Activated CD4-positive, alpha-beta memory T cell treated with anti-CD3 and anti-CD28 coated beads for 36 hours (primary cell): Measurements from ENCODE around the gene MAD1L1. TPM values are rescaled to one million over a fixed set of nuclear protein-coding genes. Genes with fewer than 3 reads are reported as not detected.
A peak's percentile ranks its signal among the peaks of the same experiment; 100 is the strongest.

ENCODE experiments used
- CTCF ChIA-PET: fragments of 350-600 bp; sonication (Branson Sonifier 250); formaldehyde crosslinking; loops from one replicate; lab custom pipeline; 2021; ENCODE audit warnings: antibody characterized with exemption, inconsistent platforms; lab: Charles Lee
- POLR2A ChIA-PET: fragments of 350-600 bp; sonication (Branson Sonifier 250); formaldehyde crosslinking; loops from one replicate; lab custom pipeline; 2021; ENCODE audit warnings: antibody characterized with exemption; lab: Charles Lee
- DNase-seq: peaks from one replicate; pipeline ENCODE4 v3.0.0-alpha.2; 2020
- H3K27ac Mint-ChIP-seq: one replicate; pipeline ENCODE4 v1.8.0; 2021; ENCODE audit warnings: mixed read lengths
- H3K27me3 Mint-ChIP-seq: one replicate; pipeline ENCODE4 v1.8.0; 2021; ENCODE audit warnings: mixed read lengths
- H3K36me3 Mint-ChIP-seq: one replicate; pipeline ENCODE4 v1.8.0; 2021; ENCODE audit warnings: mixed read lengths
- H3K4me1 Mint-ChIP-seq: one replicate; pipeline ENCODE4 v1.8.0; 2021; ENCODE audit warnings: low read depth, mixed read lengths
- H3K4me3 Mint-ChIP-seq: one replicate; pipeline ENCODE4 v1.8.0; 2021; ENCODE audit warnings: mild to moderate bottlenecking, mixed read lengths
- H3K9me3 Mint-ChIP-seq: one replicate; pipeline ENCODE4 v1.8.0; 2021; ENCODE audit warnings: mixed read lengths
- intact Hi-C: fragments of 100-400 bp; cut with micrococcal nuclease; formaldehyde crosslinking; loops from one replicate; pipeline ENCODE4 v1.15.1; 2023
- total RNA-seq, 2 experiments: library from RNA; stranded (reverse); gene quantifications; one replicate each; pipeline ENCODE4 v1.2.3, GENCODE V29; 2021

MAD1L1 gene
- total RNA-seq, 2 experiments from 2014 or later = 44.4 to 47.8 TPM

DNA sequence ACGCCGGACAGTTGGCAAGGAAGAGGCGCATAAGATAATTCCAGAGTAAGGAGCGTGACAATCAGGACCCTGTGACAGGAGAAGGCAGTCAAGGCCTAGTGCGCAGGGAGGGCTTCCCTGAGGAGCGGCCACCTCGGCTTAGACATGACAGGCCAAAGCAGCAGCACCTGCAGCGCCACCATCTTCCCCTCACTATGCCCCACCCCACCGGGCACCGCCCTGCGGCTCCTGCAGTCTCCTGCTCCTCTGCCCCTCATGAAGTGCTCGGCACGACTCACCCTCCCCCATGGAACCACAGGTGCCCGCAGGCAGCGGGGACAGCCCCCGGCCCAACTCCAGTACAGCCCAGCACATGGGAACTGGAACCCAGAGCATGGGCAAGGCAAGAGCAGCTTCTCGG is 11.8 kb downstream of the MAD1L1 start:
- Mint-ChIP-seq H3K4me3 (no peak overlapping the region), H3K4me1 (no peaks in the 10 kb centered on the region), H3K36me3 (peaks cover 32% of the 10 kb centered on the region), H3K27ac (no peak overlapping the region), H3K27me3 (no peaks in the 10 kb centered on the region), H3K9me3 (no peaks in the 10 kb centered on the region)
- intact Hi-C loops = no loop called here
- DNase-seq = no peak
- POLR2A ChIA-PET = no interaction called here
- CTCF ChIA-PET = no interaction called here

DNA sequence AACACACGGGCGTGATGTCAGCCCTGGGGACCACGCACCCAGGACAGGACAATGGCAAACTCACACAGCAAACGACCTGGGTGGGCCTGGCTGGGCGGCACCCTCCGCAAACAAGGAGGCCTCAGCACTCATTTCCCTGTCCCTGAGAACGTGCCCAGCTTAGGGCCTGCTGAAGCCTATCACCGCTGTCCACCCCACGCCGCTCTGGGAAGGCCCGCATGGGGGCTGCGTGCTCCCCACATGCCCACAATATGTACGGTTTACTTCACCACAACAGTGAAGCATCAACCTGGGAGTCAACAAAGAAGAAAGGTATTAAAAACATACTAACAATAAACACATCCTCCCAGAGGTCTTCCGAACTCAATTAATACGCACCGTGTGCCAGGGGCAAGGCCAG is 12.2 kb downstream of the MAD1L1 start:
- Mint-ChIP-seq H3K4me3 (no peak overlapping the region), H3K27ac (no peak overlapping the region), H3K27me3 (no peaks in the 10 kb centered on the region), H3K36me3 (peaks cover 34% of the 10 kb centered on the region), H3K9me3 (no peaks in the 10 kb centered on the region), H3K4me1 (no peaks in the 10 kb centered on the region)
- ChIA-PET POLR2A (no interaction called here), CTCF (no interaction called here)
- DNase-seq = no peak
- intact Hi-C loops = no loop called here

DNA sequence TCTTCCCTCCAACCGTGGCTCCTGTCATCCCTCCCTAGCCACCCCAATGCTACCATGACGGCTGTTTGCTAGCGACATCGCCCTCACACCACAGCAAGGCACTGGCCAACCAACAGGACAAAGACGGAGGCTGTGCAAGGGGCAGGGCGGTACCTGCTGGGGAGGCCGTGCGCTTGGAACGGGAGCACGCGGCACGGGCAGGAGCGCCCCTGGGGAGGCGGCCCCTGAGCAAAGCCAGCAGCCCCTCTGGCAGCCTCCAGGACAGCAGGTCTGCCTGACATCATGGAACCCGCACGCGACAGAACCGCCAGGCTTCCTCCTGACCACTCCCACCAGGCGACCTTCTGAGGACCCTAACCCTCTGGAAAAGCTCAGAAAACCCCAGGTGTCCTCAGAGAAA is 12.7 kb downstream of the MAD1L1 start:
- H3K9me3 Mint-ChIP-seq = no peaks in the 10 kb centered on the region
- intact Hi-C loops = no loop called here
- no peak overlapping the region for H3K27ac Mint-ChIP-seq
- POLR2A ChIA-PET = no interaction called here
- no peaks in the 10 kb centered on the region for H3K4me1 Mint-ChIP-seq
- H3K4me3 Mint-ChIP-seq = no peak overlapping the region
- H3K27me3 Mint-ChIP-seq = no peaks in the 10 kb centered on the region
- CTCF ChIA-PET = no interaction called here
- H3K36me3 Mint-ChIP-seq = peaks cover 34% of the 10 kb centered on the region
- no peak for DNase-seq

DNA sequence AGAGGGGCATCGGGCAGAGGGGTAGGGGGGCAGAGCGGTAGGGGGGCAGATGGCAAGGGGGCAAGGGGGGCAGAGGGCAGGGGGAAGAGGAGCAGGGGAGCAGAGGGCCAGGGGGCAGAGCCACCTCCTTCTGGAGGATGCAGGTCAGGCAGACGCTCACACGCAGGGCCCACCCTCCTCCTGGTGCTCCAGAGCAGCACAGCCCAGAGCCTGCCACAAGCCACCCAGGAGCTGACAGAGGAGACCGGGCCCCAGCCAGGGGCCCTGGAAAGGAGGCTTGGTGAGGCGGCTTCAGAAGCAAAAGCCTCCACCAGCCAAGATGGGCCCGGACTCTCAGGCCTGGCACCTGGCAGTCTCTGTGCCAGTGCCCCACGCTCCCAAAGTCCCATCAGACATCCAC is 13.1 kb downstream of the MAD1L1 start:
- H3K4me3 Mint-ChIP-seq = no peak overlapping the region
- no peaks in the 10 kb centered on the region for H3K27me3 Mint-ChIP-seq
- DNase-seq = no peak
- H3K4me1 Mint-ChIP-seq = peaks cover 3% of the 10 kb centered on the region
- ChIA-PET POLR2A (no interaction called here), CTCF (no interaction called here)
- intact Hi-C loops = no loop called here
- peaks cover 36% of the 10 kb centered on the region for H3K36me3 Mint-ChIP-seq
- H3K9me3 Mint-ChIP-seq = no peaks in the 10 kb centered on the region
- H3K27ac Mint-ChIP-seq = no peak overlapping the region

DNA sequence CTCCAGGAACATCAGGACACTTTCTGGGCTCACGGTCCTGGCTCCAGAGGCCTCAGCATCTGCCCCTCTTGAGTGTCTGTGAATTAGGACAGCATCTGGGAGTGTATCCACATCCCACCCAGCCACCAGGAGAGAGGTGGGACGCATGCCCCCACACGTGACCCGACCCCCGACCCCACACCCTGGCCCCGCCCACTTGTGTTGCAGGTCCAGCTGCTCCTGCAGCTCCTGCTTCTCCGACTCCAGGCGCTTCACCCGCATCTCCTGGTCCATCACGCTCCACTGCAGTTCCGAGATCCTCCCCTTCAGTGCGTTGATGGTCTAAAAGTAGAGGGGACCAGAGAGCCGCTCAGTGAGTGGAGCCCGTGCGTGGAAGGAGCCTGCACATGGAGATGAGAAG is 13.6 kb downstream of the MAD1L1 start:
- peaks cover 35% of the 10 kb centered on the region for H3K36me3 Mint-ChIP-seq
- H3K4me3 Mint-ChIP-seq = no peak overlapping the region
- no peak for DNase-seq
- intact Hi-C loops = no loop called here
- peaks cover 4% of the 10 kb centered on the region for H3K4me1 Mint-ChIP-seq
- H3K27ac Mint-ChIP-seq = no peak overlapping the region
- H3K9me3 Mint-ChIP-seq = no peaks in the 10 kb centered on the region
- no peaks in the 10 kb centered on the region for H3K27me3 Mint-ChIP-seq
- ChIA-PET POLR2A (no interaction called here), CTCF (no interaction called here)

DNA sequence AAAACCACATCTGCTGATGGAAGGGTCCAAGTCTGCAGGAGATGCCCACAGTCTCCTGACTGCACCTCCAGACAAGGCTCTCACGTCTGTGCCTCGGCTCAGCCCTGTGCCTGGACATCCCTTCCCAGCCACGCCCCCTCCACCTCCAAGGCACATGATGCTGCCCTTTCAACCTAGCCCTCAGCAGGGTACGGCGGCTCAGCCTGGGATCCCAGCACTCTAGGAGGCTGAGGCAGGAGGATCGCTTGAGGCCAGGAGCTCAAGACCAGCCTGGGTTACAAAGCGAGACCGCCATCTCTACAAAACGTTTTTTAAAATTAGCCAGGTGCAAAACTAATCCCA is 14.3 kb downstream of the MAD1L1 start:
- H3K27ac Mint-ChIP-seq = no peak overlapping the region
- H3K4me1 Mint-ChIP-seq = peaks cover 4% of the 10 kb centered on the region
- intact Hi-C loops = no loop called here
- H3K9me3 Mint-ChIP-seq = no peaks in the 10 kb centered on the region
- ChIA-PET POLR2A (no interaction called here), CTCF (no interaction called here)
- H3K4me3 Mint-ChIP-seq = no peak overlapping the region
- peaks cover 37% of the 10 kb centered on the region for H3K36me3 Mint-ChIP-seq
- H3K27me3 Mint-ChIP-seq = no peaks in the 10 kb centered on the region
- DNase-seq = no peak

DNA sequence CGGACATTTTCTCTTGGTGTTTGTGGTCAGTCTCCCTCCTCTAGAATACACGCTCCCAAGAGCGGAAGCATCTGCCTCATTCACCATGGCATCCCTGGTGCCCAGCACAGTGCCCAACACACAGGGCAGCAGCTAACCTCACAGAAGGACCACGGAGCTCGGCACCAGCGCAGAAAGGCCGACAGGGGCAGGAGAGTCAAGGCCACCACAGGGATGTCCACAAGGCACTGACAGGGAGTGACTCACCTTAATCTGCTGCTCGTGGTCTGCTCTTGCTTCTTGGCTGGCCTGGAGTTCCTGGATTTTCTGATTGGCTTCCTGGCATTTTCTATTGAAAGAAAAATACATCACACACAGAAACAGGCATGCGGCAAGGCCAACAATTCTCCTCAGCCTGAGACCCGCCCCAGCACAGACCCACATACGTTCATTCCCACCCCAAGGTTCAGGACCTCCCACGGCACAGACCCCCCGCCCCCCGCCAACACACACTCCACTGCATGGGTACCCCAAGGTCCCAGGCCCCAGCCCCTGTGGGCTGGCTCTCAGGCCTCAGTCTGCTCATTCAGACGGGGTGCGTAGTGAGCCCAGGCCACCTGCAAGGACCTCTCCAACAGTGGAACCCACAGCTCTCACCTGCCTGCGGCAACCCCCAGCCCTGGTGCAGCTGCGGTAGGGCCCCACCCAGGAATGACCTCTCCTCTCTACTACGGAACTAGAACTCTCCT is 14.9 kb downstream of the MAD1L1 start:
- no peaks in the 10 kb centered on the region for H3K9me3 Mint-ChIP-seq
- ChIA-PET POLR2A (no interaction called here), CTCF (no interaction called here)
- peaks cover 37% of the 10 kb centered on the region for H3K36me3 Mint-ChIP-seq
- DNase-seq = no peak
- no peak overlapping the region for H3K27ac Mint-ChIP-seq
- peaks cover 4% of the 10 kb centered on the region for H3K4me1 Mint-ChIP-seq
- intact Hi-C loops = no loop called here
- no peak overlapping the region for H3K4me3 Mint-ChIP-seq
- no peaks in the 10 kb centered on the region for H3K27me3 Mint-ChIP-seq

DNA sequence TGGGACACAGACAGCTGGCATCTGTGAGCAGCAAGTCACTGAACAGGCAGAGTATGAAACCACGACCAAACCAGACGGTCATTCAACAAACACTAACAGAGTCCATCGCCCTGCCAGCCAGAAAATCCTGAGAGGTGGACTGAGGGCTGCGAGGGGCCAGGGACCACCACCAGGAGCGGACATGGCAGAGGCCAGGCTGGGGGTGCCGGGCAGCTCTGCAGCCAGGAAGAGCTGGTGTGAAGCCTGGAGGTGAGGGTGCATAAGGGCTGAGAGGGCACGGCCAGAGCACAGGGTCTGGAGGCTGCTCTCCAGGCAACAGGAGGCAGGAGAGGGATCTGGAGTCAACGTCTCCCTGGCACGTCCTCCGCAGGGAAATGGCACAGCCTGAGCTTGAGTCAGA is 15.5 kb downstream of the MAD1L1 start:
- Mint-ChIP-seq H3K27ac (no peak overlapping the region), H3K27me3 (no peaks in the 10 kb centered on the region), H3K4me1 (peaks cover 4% of the 10 kb centered on the region), H3K9me3 (no peaks in the 10 kb centered on the region), H3K4me3 (no peak overlapping the region), H3K36me3 (peaks cover 39% of the 10 kb centered on the region)
- CTCF ChIA-PET = no interaction called here
- DNase-seq = no peak
- intact Hi-C loops = no loop called here
- POLR2A ChIA-PET = no interaction called here

DNA sequence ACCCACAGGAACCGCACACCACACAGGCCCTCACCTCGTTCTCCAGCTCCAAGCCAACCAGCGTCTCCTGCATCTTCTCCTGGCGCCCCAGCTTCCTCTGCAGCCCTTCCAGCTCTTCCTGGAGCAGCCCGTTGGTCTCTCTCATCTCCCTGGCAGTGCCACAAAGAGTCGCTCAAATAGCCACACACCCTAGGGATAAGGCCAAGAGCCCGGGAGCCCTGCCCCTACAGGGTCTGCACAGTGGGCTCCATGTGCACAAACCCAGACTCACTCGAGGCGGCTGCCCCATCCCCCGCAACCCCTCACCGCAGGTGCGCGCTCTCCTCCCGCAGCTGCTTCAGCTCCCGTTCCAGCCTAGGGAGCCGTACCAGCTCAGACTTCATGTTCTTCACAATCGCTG is 16.9 kb downstream of the MAD1L1 start:
- no peaks in the 10 kb centered on the region for H3K27me3 Mint-ChIP-seq
- H3K27ac Mint-ChIP-seq = no peak overlapping the region
- H3K9me3 Mint-ChIP-seq = no peaks in the 10 kb centered on the region
- intact Hi-C loops = no loop called here
- H3K4me3 Mint-ChIP-seq = no peak overlapping the region
- CTCF ChIA-PET = interaction anchor here (1.1 kb wide), 1 partner anchor 8 kb away, joined by 3 read pairs; no protein-coding TSS in a partner anchor
- no peak for DNase-seq
- peaks cover 39% of the 10 kb centered on the region for H3K36me3 Mint-ChIP-seq
- POLR2A ChIA-PET = no interaction called here
- H3K4me1 Mint-ChIP-seq = peaks cover 4% of the 10 kb centered on the region

DNA sequence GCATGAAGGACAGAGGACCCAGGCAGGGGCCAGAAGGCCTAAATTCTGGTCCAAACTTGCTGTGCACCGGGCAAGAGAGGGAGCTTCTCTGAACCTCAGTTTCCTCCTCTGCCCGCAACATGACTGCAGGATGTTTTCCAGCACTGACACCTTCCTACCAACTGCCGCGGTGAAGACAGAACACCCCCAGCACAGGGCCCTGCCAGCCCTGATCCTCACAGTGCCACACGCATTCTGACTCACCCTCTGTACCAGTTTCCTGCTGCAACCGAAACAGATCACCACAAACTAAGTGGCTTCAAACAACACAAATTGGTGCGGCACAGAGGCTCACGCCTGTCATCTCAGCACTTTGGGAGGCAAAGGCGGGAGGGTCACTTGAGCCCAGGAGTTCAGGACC is 18.1 kb downstream of the MAD1L1 start:
- H3K36me3 Mint-ChIP-seq = peaks cover 41% of the 10 kb centered on the region
- peak overlapping the region; percentile 28 for H3K27ac Mint-ChIP-seq
- ChIA-PET POLR2A (no interaction called here), CTCF (interaction anchor here (1.1 kb wide), 1 partner anchor 9 kb away, joined by 3 read pairs; no protein-coding TSS in a partner anchor)
- H3K4me1 Mint-ChIP-seq = peaks cover 4% of the 10 kb centered on the region
- DNase-seq = peak; percentile 60
- intact Hi-C loops = no loop called here
- H3K27me3 Mint-ChIP-seq = no peaks in the 10 kb centered on the region
- no peak overlapping the region for H3K4me3 Mint-ChIP-seq
- H3K9me3 Mint-ChIP-seq = no peaks in the 10 kb centered on the region

DNA sequence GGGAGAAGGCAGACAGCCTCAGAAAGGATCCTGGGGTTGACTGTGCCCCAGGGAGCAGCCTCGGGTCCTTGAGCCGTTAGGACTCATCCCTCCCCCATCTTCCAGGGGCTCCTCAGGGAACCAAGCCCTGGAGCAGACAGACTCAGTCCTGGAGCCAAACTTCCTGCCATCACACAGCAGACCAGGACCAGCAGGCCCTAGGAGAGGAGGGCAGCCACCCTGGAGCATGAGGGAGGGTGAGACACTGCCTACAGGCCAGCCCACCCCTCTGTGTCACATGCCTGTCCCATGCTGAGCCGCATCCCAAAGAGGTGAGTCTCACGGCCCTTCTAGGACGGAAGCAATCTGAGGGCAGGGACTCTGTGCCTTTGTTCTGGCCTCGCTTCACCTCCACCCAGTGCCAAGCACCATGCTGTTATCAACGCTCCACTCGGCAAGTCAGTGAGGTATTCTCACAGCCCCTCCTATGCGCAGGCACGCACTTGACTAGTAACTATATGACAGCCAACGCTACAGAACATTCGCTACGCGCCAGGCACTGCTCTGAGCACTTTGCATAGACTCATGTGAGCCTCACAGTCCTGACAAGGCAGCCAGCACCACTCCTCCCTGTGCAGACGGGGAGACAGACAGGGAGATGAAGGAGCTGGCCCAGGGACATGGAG is 19.1 kb downstream of the MAD1L1 start:
- H3K27ac Mint-ChIP-seq = no peak overlapping the region
- CTCF ChIA-PET = no interaction called here

DNA sequence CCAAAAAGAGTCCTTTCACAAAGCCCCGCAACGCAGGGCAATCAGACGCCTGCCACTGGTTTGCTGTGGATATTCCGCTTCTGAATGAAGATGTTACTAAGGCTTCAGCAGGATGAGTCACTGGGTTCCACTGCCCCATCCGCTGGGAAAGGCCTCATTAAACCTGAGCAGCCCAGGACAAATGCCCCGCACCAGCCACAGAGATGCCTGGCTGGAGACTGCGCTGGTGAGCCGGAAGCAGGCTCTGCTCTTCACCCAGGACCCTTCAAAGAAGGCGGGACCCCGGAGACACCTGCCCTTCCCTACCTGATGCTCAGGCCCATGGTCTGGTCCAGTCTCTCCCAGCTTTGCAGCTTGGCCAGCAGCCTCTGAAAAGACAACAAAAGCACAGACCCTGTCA is 19.8 kb downstream of the MAD1L1 start:
- CTCF ChIA-PET = no interaction called here

More for the DNA sequence above, 19.1 kb downstream of the MAD1L1 start:
- Mint-ChIP-seq H3K36me3 (peaks cover 45% of the 10 kb centered on the region), H3K27me3 (no peaks in the 10 kb centered on the region), H3K9me3 (no peaks in the 10 kb centered on the region), H3K4me1 (peaks cover 4% of the 10 kb centered on the region), H3K4me3 (no peak overlapping the region)
- POLR2A ChIA-PET = no interaction called here
- DNase-seq = no peak
- intact Hi-C loops = no loop called here

DNA sequence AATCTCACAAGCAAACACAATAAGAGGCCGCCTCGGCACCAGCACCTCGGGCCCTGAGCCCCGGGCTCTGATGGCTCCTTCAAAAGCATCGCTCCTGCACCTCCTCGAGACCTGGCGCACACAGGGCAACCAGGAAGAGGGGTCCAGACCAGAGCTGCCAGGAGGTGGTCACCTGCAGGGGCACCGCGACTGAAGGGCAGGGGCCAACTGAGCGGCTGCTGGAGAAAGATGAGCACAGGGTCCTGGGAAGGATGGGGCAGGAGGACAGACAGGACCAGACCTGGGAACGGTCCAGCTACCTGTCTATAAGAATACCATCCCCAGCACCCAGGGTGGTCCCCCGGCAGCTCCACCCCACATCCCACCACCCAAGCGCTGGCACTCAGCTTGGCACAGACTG is 20.8 kb downstream of the MAD1L1 start:
- no peak for DNase-seq
- CTCF ChIA-PET = no interaction called here
- H3K36me3 Mint-ChIP-seq = peaks cover 41% of the 10 kb centered on the region
- no peaks in the 10 kb centered on the region for H3K9me3 Mint-ChIP-seq
- peaks cover 4% of the 10 kb centered on the region for H3K4me1 Mint-ChIP-seq
- H3K27ac Mint-ChIP-seq = no peak overlapping the region
- intact Hi-C loops = no loop called here
- H3K27me3 Mint-ChIP-seq = no peaks in the 10 kb centered on the region
- no peak overlapping the region for H3K4me3 Mint-ChIP-seq
- POLR2A ChIA-PET = no interaction called here

More for the DNA sequence above, 19.8 kb downstream of the MAD1L1 start:
- POLR2A ChIA-PET = no interaction called here
- Mint-ChIP-seq H3K4me1 (peaks cover 4% of the 10 kb centered on the region), H3K4me3 (no peak overlapping the region), H3K9me3 (no peaks in the 10 kb centered on the region), H3K36me3 (peaks cover 41% of the 10 kb centered on the region), H3K27ac (no peak overlapping the region), H3K27me3 (no peaks in the 10 kb centered on the region)
- DNase-seq = no peak
- intact Hi-C loops = no loop called here
